H9 (cell line): Measurements from ENCODE around the gene DENND1A. TPM values are rescaled to one million over a fixed set of nuclear protein-coding genes. Genes with fewer than 3 reads are reported as not detected.

Experiments
- DNase-seq: peaks from one replicate; pipeline ENCODE4 v3.0.0-alpha.2; 2017
- H2AFZ ChIP-seq: one replicate; pipeline ENCODE4 v1.6.1; 2013; ENCODE audit warnings: mild to moderate bottlenecking, low read length, control low read depth, moderate library complexity
- H2AK5ac ChIP-seq: 2 replicates; pipeline ENCODE4 v1.6.1; 2013; ENCODE audit warnings: low read length, control low read depth, mixed read lengths; ENCODE audit not compliant: insufficient read length
- H2BK120ac ChIP-seq: one replicate; pipeline ENCODE4 v1.6.1; 2013; ENCODE audit warnings: low read depth, mild to moderate bottlenecking, low read length, control low read depth, inconsistent platforms; ENCODE audit not compliant: poor library complexity, severe bottlenecking
- H2BK12ac ChIP-seq: 2 replicates; pipeline ENCODE4 v1.6.1; 2013; ENCODE audit warnings: low read length, control low read depth, mixed read lengths, low read depth; ENCODE audit not compliant: insufficient read length
- H2BK15ac ChIP-seq: 2 replicates; pipeline ENCODE4 v1.6.1; 2013; ENCODE audit warnings: low read depth, low read length, control low read depth
- H2BK20ac ChIP-seq: one replicate; pipeline ENCODE4 v1.6.1; 2013; ENCODE audit warnings: low read depth, mild to moderate bottlenecking, low read length, control low read depth, inconsistent platforms; ENCODE audit not compliant: poor library complexity, severe bottlenecking
- H2BK5ac ChIP-seq: 2 replicates; pipeline ENCODE4 v1.6.1; 2013; ENCODE audit warnings: low read length, control low read depth, mixed read lengths; ENCODE audit not compliant: insufficient read length
- H3K14ac ChIP-seq: 2 replicates; pipeline ENCODE4 v1.6.1; 2013; ENCODE audit warnings: low read length, control low read depth; ENCODE audit not compliant: insufficient read depth
- H3K18ac ChIP-seq: 2 replicates; pipeline ENCODE4 v1.6.1; 2013; ENCODE audit warnings: low read depth, mild to moderate bottlenecking, mixed read lengths, low read length, control low read depth; ENCODE audit not compliant: insufficient read length
- H3K23ac ChIP-seq: 2 replicates; pipeline ENCODE4 v1.6.1; 2013; ENCODE audit warnings: low read length, control low read depth, mixed read lengths, low read depth; ENCODE audit not compliant: insufficient read length
- H3K23me2 ChIP-seq: 2 replicates; pipeline ENCODE4 v1.6.1; 2013; ENCODE audit warnings: low read depth, mild to moderate bottlenecking, mixed read lengths, low read length, control low read depth; ENCODE audit not compliant: insufficient read length, poor library complexity, severe bottlenecking
- H3K27ac ChIP-seq: 2 replicates; pipeline ENCODE4 v1.5.1; 2013; ENCODE audit warnings: low read length, control low read depth, mixed read lengths, low read depth; ENCODE audit not compliant: insufficient read length
- H3K27me3 ChIP-seq: 2 replicates; pipeline ENCODE4 v1.6.1; 2013; ENCODE audit warnings: low read length, control low read depth, inconsistent platforms; ENCODE audit not compliant: insufficient read depth
- H3K4ac ChIP-seq: 2 replicates; pipeline ENCODE4 v1.6.1; 2013; ENCODE audit warnings: low read depth, mild to moderate bottlenecking, control low read depth, inconsistent platforms, low read length, moderate library complexity
- H3K4me1 ChIP-seq: 2 replicates; pipeline ENCODE4 v1.6.1; 2013; ENCODE audit warnings: low read length, control low read depth, inconsistent platforms; ENCODE audit not compliant: insufficient read depth
- H3K4me2 ChIP-seq: 2 replicates; pipeline ENCODE4 v1.6.1; 2013; ENCODE audit warnings: low read length, control low read depth, mixed read lengths; ENCODE audit not compliant: insufficient read length, insufficient read depth
- H3K56ac ChIP-seq: 2 replicates; pipeline ENCODE4 v1.6.1; 2013; ENCODE audit warnings: low read depth, mild to moderate bottlenecking, mixed read lengths, low read length, control low read depth; ENCODE audit not compliant: insufficient read length
- H3K79me1 ChIP-seq: 2 replicates; pipeline ENCODE4 v1.6.1; 2013; ENCODE audit warnings: low read depth, mild to moderate bottlenecking, moderate library complexity, low read length, control low read depth, inconsistent platforms; ENCODE audit not compliant: insufficient read depth, poor library complexity, severe bottlenecking
- H3K79me2 ChIP-seq: 2 replicates; pipeline ENCODE4 v1.6.1; 2013; ENCODE audit warnings: low read length, control low read depth, inconsistent platforms; ENCODE audit not compliant: insufficient read depth
- H3K9ac ChIP-seq: 2 replicates; pipeline ENCODE4 v1.6.1; 2013; ENCODE audit warnings: low read length, control low read depth, mixed read lengths; ENCODE audit not compliant: insufficient read length; ENCODE audit errors: extremely low read depth
- H3K9me3 ChIP-seq: one replicate; pipeline ENCODE4 v1.6.1; 2013; ENCODE audit warnings: low read depth, low read length, inconsistent platforms; ENCODE audit not compliant: control insufficient read depth
- H3T11ph ChIP-seq: one replicate; pipeline ENCODE4 v1.6.1; 2013; ENCODE audit warnings: mild to moderate bottlenecking, low read length, control low read depth, inconsistent platforms
- H4K20me1 ChIP-seq: one replicate; pipeline ENCODE4 v1.6.1; 2013; ENCODE audit not compliant: control insufficient read depth, insufficient read length, insufficient read depth
- H4K5ac ChIP-seq: 2 replicates; pipeline ENCODE4 v1.6.1; 2013; ENCODE audit warnings: low read depth, mild to moderate bottlenecking, mixed read lengths, low read length, control low read depth; ENCODE audit not compliant: insufficient read length
- H4K8ac ChIP-seq: replicated peaks from 2 replicates; pipeline ENCODE4 v1.6.1; 2013; ENCODE audit warnings: low read length, control low read depth, mixed read lengths, low read depth; ENCODE audit not compliant: insufficient read length
- H4K91ac ChIP-seq: 2 replicates; pipeline ENCODE4 v1.6.1; 2013; ENCODE audit warnings: low read depth, mild to moderate bottlenecking, moderate library complexity, mixed read lengths, low read length, control low read depth; ENCODE audit not compliant: insufficient read length
- H3K27ac Mint-ChIP-seq, 3 experiments: 2 replicates in 2 of 3; 3 replicates in 1 of 3; pipeline ENCODE4 v1.8.0; 2020 to 2021; ENCODE audit warnings: mixed read lengths in 3 of 3, mild to moderate bottlenecking in 1 of 3, moderate library complexity in 1 of 3
- H3K27me3 Mint-ChIP-seq: 2 replicates; pipeline ENCODE4 v1.8.0; 2021; ENCODE audit warnings: low read depth, mild to moderate bottlenecking, moderate library complexity, mixed read lengths
- H3K36me3 Mint-ChIP-seq, 3 experiments: 2 replicates in 2 of 3; 3 replicates in 1 of 3; pipeline ENCODE4 v1.8.0; 2020 to 2021; ENCODE audit warnings: low read depth in 3 of 3, mixed read lengths in 3 of 3; ENCODE audit not compliant: insufficient read depth in 1 of 3
- H3K4me1 Mint-ChIP-seq, 2 experiments: 2 replicates each; pipeline ENCODE4 v1.8.0; 2020; ENCODE audit warnings: mixed read lengths in 2 of 2
- H3K4me3 Mint-ChIP-seq, 2 experiments: 2 replicates in 1 of 2; 3 replicates in 1 of 2; pipeline ENCODE4 v1.8.0; 2020 to 2021; ENCODE audit warnings: mild to moderate bottlenecking in 2 of 2, mixed read lengths in 2 of 2, moderate library complexity in 1 of 2
- H3K9me3 Mint-ChIP-seq, 2 experiments: 2 replicates in 1 of 2; 3 replicates in 1 of 2; pipeline ENCODE4 v1.8.0; 2020; ENCODE audit warnings: mild to moderate bottlenecking in 2 of 2, mixed read lengths in 2 of 2, moderate library complexity in 1 of 2
- CTCF ChIP-seq: fragments of 200-600 bp; sonication (generic); conservative IDR thresholded peaks from 3 replicates; pipeline ENCODE4 v1.8.0; 2021; ENCODE audit warnings: antibody characterized with exemption, mild to moderate bottlenecking
- WGBS: extraction: QIAGEN DNeasy Blood & Tissue Kit; methylation state at CpG from one replicate; pipeline ENCODE4 v1.1.7; 2013; ENCODE audit warnings: missing lambda C conversion rate, low lambda C conversion rate, mixed read lengths; ENCODE audit not compliant: insufficient read length; ENCODE audit errors: extremely low coverage; 5-methylcytosine and 5-hydroxymethylcytosine counted together
- total RNA-seq: library from RNA; stranded (reverse); gene quantifications from 2 replicates; pipeline ENCODE4 v1.2.1, GENCODE V29; 2021

The DENND1A gene
- total RNA-seq, 1 experiment from 2014 or later: 20.4 TPM

- H3K27me3 ChIP-seq: no peaks in the 10 kb centered on the region
- H4K91ac ChIP-seq: no peak overlapping the region
- H3K79me1 ChIP-seq: peaks cover 3% of the 10 kb centered on the region
- H2BK5ac ChIP-seq: no peak overlapping the region
- no peak overlapping the region for H3K14ac ChIP-seq
- no peaks in the 10 kb centered on the region for H3K9me3 ChIP-seq
- no peaks in the 10 kb centered on the region for H3K36me3 Mint-ChIP-seq
- no peak for DNase-seq
- H3K27ac ChIP-seq: no peak overlapping the region
- H4K8ac ChIP-seq: no peak overlapping the region
- H2BK20ac ChIP-seq: no peak overlapping the region
- H3K79me2 ChIP-seq: no peaks in the 10 kb centered on the region
- no peaks in the 10 kb centered on the region for H3K4me1 ChIP-seq
- no peak overlapping the region for H3K18ac ChIP-seq
- no peak overlapping the region for H2BK12ac ChIP-seq
- TF ChIP-seq CTCF: no peak
- H3K9me3 Mint-ChIP-seq: no peaks in the 10 kb centered on the region
- H4K20me1 ChIP-seq: no peaks in the 10 kb centered on the region
- H3K9ac ChIP-seq: no peak overlapping the region
- no CpG with 5 or more reads among the region's 4 CpGs for WGBS
- H3K23me2 ChIP-seq: no peaks in the 10 kb centered on the region
- H2BK120ac ChIP-seq: no peak overlapping the region
- H3K23ac ChIP-seq: no peak overlapping the region
- no peak overlapping the region for H2BK15ac ChIP-seq
- H3T11ph ChIP-seq: no peak overlapping the region
- no peak overlapping the region for H3K4ac ChIP-seq
- no peak overlapping the region for H4K5ac ChIP-seq
- H3K56ac ChIP-seq: no peak overlapping the region
- H3K4me2 ChIP-seq: no peak overlapping the region
- no peak overlapping the region for H2AFZ ChIP-seq
- H2AK5ac ChIP-seq: no peak overlapping the region
- H3K4me1 Mint-ChIP-seq: peaks cover 4 to 9% of the 10 kb centered on the region in 2 experiments; a peak in 2 of 4 replicates
- no peaks in the 10 kb centered on the region for H3K27me3 Mint-ChIP-seq
- H3K4me3 Mint-ChIP-seq: no peak overlapping the region
- H3K27ac Mint-ChIP-seq: no peak overlapping the region
These were observed 137.4 kb downstream of the DENND1A start for GRCh38 chr9:123792501-123792900.
